H1 (cell line): Measurements from ENCODE around the gene FOXN1. TPM values are rescaled to one million over a fixed set of nuclear protein-coding genes. Genes with fewer than 3 reads are reported as not detected.

Experiments
- CTCF ChIA-PET: fragments of 300-600 bp; sonication (Branson Sonifier 250); formaldehyde crosslinking; loops from one replicate; lab custom pipeline; 2021; ENCODE audit not compliant: partially characterized antibody; lab: Charles Lee
- POLR2A ChIA-PET: fragments of 300-600 bp; sonication (Branson Sonifier 250); formaldehyde crosslinking; loops from one replicate; lab custom pipeline; 2021; ENCODE audit warnings: inconsistent platforms; ENCODE audit not compliant: partially characterized antibody; lab: Charles Lee
- DNase-seq, 2 experiments: peaks; one replicate each; pipeline versions ENCODE4 v3.0.0 to v3.0.0-alpha.2; 2010 to 2022; ENCODE audit warnings: low spot score in 2 of 2, low read depth in 1 of 2, mixed read lengths in 1 of 2
- FAIRE-seq: peaks from 2 replicates; lab custom pipeline; 2011; peaks lifted over from hg19 to GRCh38; lab: Jason Lieb, UNC
- H2AFZ ChIP-seq: 2 replicates; pipeline ENCODE4 v1.8.1; 2012; ENCODE audit warnings: low read length, inconsistent platforms
- H2AK5ac ChIP-seq: 2 replicates; pipeline ENCODE4 v1.6.1; 2013; ENCODE audit warnings: low read depth, low read length
- H2BK120ac ChIP-seq: replicated peaks from 2 replicates; pipeline ENCODE3; 2013; ENCODE audit warnings: low read depth, low read length, inconsistent platforms
- H2BK12ac ChIP-seq: 2 replicates; pipeline ENCODE4 v1.6.1; 2013; ENCODE audit warnings: low read depth, low read length
- H2BK15ac ChIP-seq: 2 replicates; pipeline ENCODE4 v1.6.1; 2013; ENCODE audit warnings: low read length
- H2BK20ac ChIP-seq: 2 replicates; pipeline ENCODE4 v1.6.1; 2013; ENCODE audit warnings: low read length
- H2BK5ac ChIP-seq: 2 replicates; pipeline ENCODE4 v1.6.1; 2013; ENCODE audit warnings: low read depth, low read length
- H3K14ac ChIP-seq: 2 replicates; pipeline ENCODE4 v1.6.1; 2013; ENCODE audit warnings: inconsistent platforms; ENCODE audit not compliant: insufficient read length
- H3K18ac ChIP-seq: 2 replicates; pipeline ENCODE4 v1.6.1; 2013; ENCODE audit warnings: low read length; ENCODE audit errors: extremely low read depth
- H3K23ac ChIP-seq: 2 replicates; pipeline ENCODE4 v1.6.1; 2013; ENCODE audit warnings: inconsistent platforms; ENCODE audit not compliant: insufficient read length
- H3K23me2 ChIP-seq: 2 replicates; pipeline ENCODE4 v1.6.1; 2013; ENCODE audit warnings: low read depth, low read length
- H3K27ac ChIP-seq: 2 replicates; pipeline ENCODE4 v1.6.1; 2011; ENCODE audit warnings: low read depth, low read length, inconsistent platforms
- H3K27me3 ChIP-seq, 4 experiments: replicated peaks in 1 of 4; 1 replicate in 1 of 4; 2 replicates in 3 of 4; pipeline versions ENCODE4 v1.6.1 to v1.8.1; 2011 to 2013; ENCODE audit warnings: low read length in 3 of 4, mild to moderate bottlenecking in 3 of 4, inconsistent platforms in 2 of 4, mixed read lengths in 2 of 4, moderate library complexity in 1 of 4; ENCODE audit not compliant: control insufficient read depth in 3 of 4, insufficient read depth in 3 of 4; ENCODE audit errors: extremely low read depth in 1 of 4
- H3K36me3 ChIP-seq, 4 experiments: 2 replicates each; pipeline versions ENCODE4 v1.6.1 to v1.8.1; 2011 to 2013; ENCODE audit warnings: mild to moderate bottlenecking in 4 of 4, low read length in 3 of 4, moderate library complexity in 2 of 4, control low read depth in 1 of 4, inconsistent platforms in 1 of 4; ENCODE audit not compliant: insufficient read depth in 4 of 4, control insufficient read depth in 2 of 4
- H3K4ac ChIP-seq: replicated peaks from 2 replicates; pipeline ENCODE3; 2013; ENCODE audit warnings: low read length, low read depth, mixed read lengths, inconsistent platforms; ENCODE audit not compliant: insufficient read length
- H3K4me1 ChIP-seq, 4 experiments: replicated peaks in 1 of 4; 1 replicate in 1 of 4; 2 replicates in 3 of 4; pipeline versions ENCODE4 v1.6.1 to v1.8.1; 2011 to 2013; ENCODE audit warnings: low read length in 3 of 4, inconsistent platforms in 2 of 4, mixed read lengths in 1 of 4; ENCODE audit not compliant: insufficient read depth in 4 of 4, control insufficient read depth in 3 of 4
- H3K4me2 ChIP-seq, 2 experiments: 2 replicates each; pipeline versions ENCODE4 v1.6.1 to v1.8.1; 2011 to 2013; ENCODE audit warnings: low read depth in 2 of 2, low read length in 2 of 2, control low read depth in 1 of 2, inconsistent platforms in 1 of 2, mild to moderate bottlenecking in 1 of 2; ENCODE audit not compliant: insufficient read depth in 1 of 2
- H3K4me3 ChIP-seq, 4 experiments: fragments of 200-600, 300-600 bp in 1 of 4; sonication (generic), shearing (Covaris generic), sonication (Bioruptor Twin) in 1 of 4; 2 replicates each; pipeline versions ENCODE4 v1.5.1 to v1.8.1; 2011 to 2016; ENCODE audit warnings: low read length in 4 of 4, low read depth in 3 of 4, control low read depth in 2 of 4, inconsistent platforms in 2 of 4, mild to moderate bottlenecking in 2 of 4, mixed read lengths in 1 of 4, moderate library complexity in 1 of 4; ENCODE audit not compliant: insufficient read depth in 2 of 4; ENCODE audit errors: extremely low read depth in 1 of 4
- H3K56ac ChIP-seq: replicated peaks from 2 replicates; pipeline ENCODE3; 2013; ENCODE audit warnings: low read depth, mild to moderate bottlenecking, mixed read lengths, low read length, inconsistent platforms; ENCODE audit not compliant: insufficient read length
- H3K79me1 ChIP-seq: 2 replicates; pipeline ENCODE4 v1.6.1; 2013; ENCODE audit warnings: low read depth, low read length, control low read depth
- H3K79me2 ChIP-seq, 2 experiments: 2 replicates each; pipeline versions ENCODE4 v1.6.1 to v1.8.1; 2012 to 2013; ENCODE audit warnings: low read length in 2 of 2, mild to moderate bottlenecking in 2 of 2, inconsistent platforms in 1 of 2; ENCODE audit not compliant: insufficient read depth in 2 of 2, control insufficient read depth in 1 of 2
- H3K9ac ChIP-seq, 4 experiments: replicated peaks in 1 of 4; 1 replicate in 1 of 4; 2 replicates in 3 of 4; pipeline versions ENCODE4 v1.6.1 to v1.8.1; 2011 to 2013; ENCODE audit warnings: low read depth in 3 of 4, low read length in 3 of 4, control low read depth in 2 of 4, mild to moderate bottlenecking in 2 of 4, moderate library complexity in 2 of 4, inconsistent platforms in 1 of 4; ENCODE audit errors: extremely low read depth in 1 of 4
- H3K9me3 ChIP-seq, 2 experiments: 2 replicates each; pipeline versions ENCODE4 v1.6.1 to v1.8.1; 2012 to 2013; ENCODE audit warnings: mild to moderate bottlenecking in 2 of 2, moderate library complexity in 2 of 2, control low read depth in 1 of 2, inconsistent platforms in 1 of 2, low read depth in 1 of 2, low read length in 1 of 2, mixed read lengths in 1 of 2; ENCODE audit not compliant: insufficient read depth in 2 of 2
- H4K20me1 ChIP-seq, 2 experiments: replicated peaks in 1 of 2; 2 replicates each; pipeline versions ENCODE3 to v1.8.1; 2011 to 2013; ENCODE audit warnings: inconsistent platforms in 2 of 2, low read length in 2 of 2, mild to moderate bottlenecking in 1 of 2; ENCODE audit not compliant: insufficient read depth in 2 of 2, control insufficient read depth in 1 of 2
- H4K5ac ChIP-seq: 2 replicates; pipeline ENCODE4 v1.6.1; 2013; ENCODE audit warnings: low read length, low read depth, mixed read lengths, inconsistent platforms; ENCODE audit not compliant: insufficient read length
- H4K8ac ChIP-seq: 2 replicates; pipeline ENCODE4 v1.8.0; 2013; ENCODE audit warnings: mild to moderate bottlenecking, moderate library complexity, low read length, inconsistent platforms; ENCODE audit not compliant: insufficient read depth; ENCODE audit errors: extremely low read depth
- H4K91ac ChIP-seq: replicated peaks from 2 replicates; pipeline ENCODE3; 2013; ENCODE audit warnings: low read length, mixed read lengths, inconsistent platforms; ENCODE audit not compliant: insufficient read length
- ASH2L ChIP-seq: fragments of 200-600, 300-600 bp; sonication (generic); IDR thresholded peaks from one replicate; pipeline ENCODE4 v1.7.1; 2017; ENCODE audit warnings: low read length
- BACH1 ChIP-seq: IDR thresholded peaks from 2 replicates; pipeline ENCODE4 v1.6.1; 2012; ENCODE audit warnings: low read length, improper control_type of control experiment
- EZH2 ChIP-seq: fragments of 200-600 bp; sonication (generic); IDR thresholded peaks from 2 replicates; pipeline ENCODE4 v1.7.1; 2012; ENCODE audit warnings: low read depth, mild to moderate bottlenecking, moderate library complexity, low read length, inconsistent platforms; ENCODE audit not compliant: severe bottlenecking
- JUN ChIP-seq: IDR thresholded peaks from 2 replicates; pipeline ENCODE4 v1.6.1; 2011; ENCODE audit warnings: low read depth, mild to moderate bottlenecking, improper control_type of control experiment, low read length
- KDM5A ChIP-seq: fragments of 200-600 bp; IDR thresholded peaks from 2 replicates; pipeline ENCODE4 v1.7.1; 2012; ENCODE audit warnings: mild to moderate bottlenecking, low read length, inconsistent platforms, mixed read lengths
- POU5F1 ChIP-seq: IDR thresholded peaks from 2 replicates; pipeline ENCODE4 v1.6.1; 2011; ENCODE audit warnings: low read depth, mild to moderate bottlenecking, low read length, moderate library complexity
- RAD21 ChIP-seq, 2 experiments: IDR thresholded peaks in 1 of 2; conservative IDR thresholded peaks in 1 of 2; 2 replicates each; pipeline ENCODE4 v1.6.1; 2011; ENCODE audit warnings: low read depth in 2 of 2, low read length in 2 of 2, improper control_type of control experiment in 1 of 2, inconsistent platforms in 1 of 2, mild to moderate bottlenecking in 1 of 2, moderate library complexity in 1 of 2
- RNF2 ChIP-seq: fragments of 200-900, 300-1000 bp; sonication (generic); IDR thresholded peaks from 2 replicates; pipeline ENCODE4 v1.7.1; 2016; ENCODE audit warnings: borderline replicate concordance, low read depth, mild to moderate bottlenecking, antibody characterized with exemption, low read length; ENCODE audit not compliant: poor library complexity, severe bottlenecking; ENCODE audit errors: missing control alignments
- SP1 ChIP-seq: IDR thresholded peaks from 2 replicates; pipeline ENCODE4 v1.6.1; 2011; ENCODE audit warnings: low read depth, low read length
- TAF7 ChIP-seq: optimal IDR thresholded peaks from 2 replicates; pipeline ENCODE3; 2011; ENCODE audit warnings: low read depth, mild to moderate bottlenecking, inconsistent platforms, low read length, moderate library complexity, borderline replicate concordance
- WGBS, 2 experiments: shearing (Covaris generic) in 1 of 2; methylation state at CpG; one replicate each; pipeline versions ENCODE4 v1.1.6 to v1.1.7; 2013 to 2015; ENCODE audit warnings: low lambda C conversion rate in 2 of 2, mixed read lengths in 2 of 2, inconsistent platforms in 1 of 2, low coverage in 1 of 2, missing lambda C conversion rate in 1 of 2; ENCODE audit not compliant: insufficient replicate concordance in 2 of 2, insufficient coverage in 1 of 2, insufficient read length in 1 of 2; ENCODE audit errors: extremely low coverage in 1 of 2, missing lambda C conversion rate in 1 of 2; 5-methylcytosine and 5-hydroxymethylcytosine counted together
- polyA plus RNA-seq, 7 experiments: library from polyadenylated mRNA; depleted of rRNA in 3 of 7; stranded (reverse) in 5 of 7; unstranded in 2 of 7; fragments of >200 nt in 5 of 7; fragments of 200-250 nt in 2 of 7; gene quantifications; 1 replicate in 5 of 7; 2 replicates in 1 of 7; 4 replicates in 1 of 7; pipeline versions ENCODE4 v1.2.1 to v1.2.3, GENCODE V29; 2011 to 2013; ENCODE audit warnings: missing spikeins in 2 of 7, mixed read lengths in 2 of 7
- total RNA-seq: library from RNA; stranded (reverse); fragmentation: NEBNext Ultra II Directional; extraction: Animal tissue kit (Norgen Biotek cat#: 25700); gene quantifications from 2 replicates; pipeline ENCODE4 v1.2.1, GENCODE V29; 2021

The FOXN1 gene
- total and polyA plus RNA-seq, 2 of the 8 experiments (the other 6 are each of a cell fraction or from before 2014, with no cell fraction given): not detected

- no peak overlapping the region for H2BK5ac ChIP-seq
- H3K18ac ChIP-seq: no peak overlapping the region
- FAIRE-seq (no peak), DNase-seq (no peak)
- H4K8ac ChIP-seq: peak overlapping the region; percentile 48; the same call in 1 of the 2 replicates
- H3K4me1 ChIP-seq: peaks cover 0 to 15% (median 4%) of the 10 kb centered on the region in 4 experiments; a peak in 3 of 7 replicates
- no peak overlapping the region for H2AK5ac ChIP-seq
- no peak overlapping the region for H3K4me2 ChIP-seq
- no peaks in the 10 kb centered on the region for H4K20me1 ChIP-seq
- no peak overlapping the region for H3K56ac ChIP-seq
- H3K9ac ChIP-seq: no peak overlapping the region
- H3K23ac ChIP-seq: no peak overlapping the region
- H2AFZ ChIP-seq: no peak overlapping the region
- no peak overlapping the region for H2BK20ac ChIP-seq
- no peaks in the 10 kb centered on the region for H3K79me2 ChIP-seq
- H3K27me3 ChIP-seq: no peaks in the 10 kb centered on the region
- H3K36me3 ChIP-seq: no peaks in the 10 kb centered on the region
- H4K5ac ChIP-seq: no peak overlapping the region
- no peaks in the 10 kb centered on the region for H3K9me3 ChIP-seq
- POLR2A ChIA-PET: no interaction called here
- WGBS, 2 experiments: 87% methylated on average over 25 of the region's 25 CpGs; no CpG with 5 or more reads in 1 of the 2 experiments
- H3K4me3 ChIP-seq: no peak overlapping the region
- H3K79me1 ChIP-seq: no peaks in the 10 kb centered on the region
- H3K27ac ChIP-seq: no peak overlapping the region
- no peak overlapping the region for H3K14ac ChIP-seq
- H2BK15ac ChIP-seq: no peak overlapping the region
- H3K23me2 ChIP-seq: no peaks in the 10 kb centered on the region
- no peak overlapping the region for H2BK120ac ChIP-seq
- CTCF ChIA-PET: interaction anchor here (2.5 kb wide), 3 partner anchors 11 to 23 kb away, joined by 9 to 16 read pairs (median 10); no protein-coding TSS in a partner anchor
- no peak overlapping the region for H4K91ac ChIP-seq
- no peak overlapping the region for H2BK12ac ChIP-seq
- H3K4ac ChIP-seq: no peak overlapping the region
- TF ChIP-seq RNF2 (no peak), RAD21 (IDR thresholded peaks at IDR 0.05 in 1 of 2, conservative IDR thresholded peaks at IDR 0.05 in 1 of 2; ENCODE audit: low read depth in 2 of 2, low read length in 2 of 2) (no peak), JUN (no peak), SP1 (no peak), TAF7 (no peak), KDM5A (no peak), ASH2L (no peak), EZH2 (no peak), POU5F1 (no peak), BACH1 (no peak)
Measured at GRCh38 chr17:28524476-28525424, 18.6 kb downstream of the FOXN1 start.
